IMR-90 (cell line): ENCODE data around the gene GPC6.

Experiments used
- CTCF ChIP-seq: conservative IDR thresholded peaks from 2 replicates; pipeline ENCODE4 v1.5.1; 2012; ENCODE audit warnings: mild to moderate bottlenecking, low read depth, low read length, improper control_type of control experiment
- MXI1 ChIP-seq: IDR thresholded peaks from 2 replicates; pipeline ENCODE4 v1.6.1; 2012; ENCODE audit warnings: low read depth, mild to moderate bottlenecking, low read length, moderate library complexity, borderline replicate concordance
- POLR2A ChIP-seq: IDR thresholded peaks from 2 replicates; pipeline ENCODE4 v1.6.1; 2012; ENCODE audit warnings: mild to moderate bottlenecking, low read depth, low read length
- RCOR1 ChIP-seq: IDR thresholded peaks from 2 replicates; pipeline ENCODE4 v1.6.1; 2012; ENCODE audit warnings: mild to moderate bottlenecking, low read length, improper control_type of control experiment; ENCODE audit not compliant: insufficient replicate concordance

- TF ChIP-seq RCOR1 (no peak), MXI1 (no peak), CTCF (no peak), POLR2A (no peak)
Observed at GRCh38 chr13:93984052-93984451, 757.4 kb downstream of the GPC6 start.
